Progenitor cell of endocrine pancreas (in vitro differentiated cells): ENCODE results near the gene DMRT2. TPM values are rescaled to one million over a fixed set of nuclear protein-coding genes. Genes with fewer than 3 reads are reported as not detected.

Experiments
- DNase-seq: peaks from one replicate; pipeline ENCODE4 v3.0.0; 2021; ENCODE audit warnings: low spot score; ENCODE audit not compliant: unreplicated experiment
- H3K27ac Mint-ChIP-seq: 2 replicates; pipeline ENCODE4 v1.8.0; 2021; ENCODE audit warnings: mild to moderate bottlenecking, moderate library complexity, mixed read lengths
- H3K27me3 Mint-ChIP-seq: 2 replicates; pipeline ENCODE4 v1.8.0; 2021; ENCODE audit warnings: mixed read lengths
- H3K36me3 Mint-ChIP-seq: 2 replicates; pipeline ENCODE4 v1.8.0; 2022; ENCODE audit warnings: mixed read lengths; ENCODE audit not compliant: insufficient read depth
- H3K4me1 Mint-ChIP-seq: 2 replicates; pipeline ENCODE4 v1.8.0; 2021; ENCODE audit warnings: low read depth, mixed read lengths
- H3K4me3 Mint-ChIP-seq: 2 replicates; pipeline ENCODE4 v1.8.0; 2021; ENCODE audit warnings: low read depth, mild to moderate bottlenecking, moderate library complexity, mixed read lengths
- H3K9me3 Mint-ChIP-seq: 2 replicates; pipeline ENCODE4 v1.8.0; 2021; ENCODE audit warnings: low read depth, mixed read lengths
- CTCF ChIP-seq: fragments of 200-600 bp; sonication (generic); IDR thresholded peaks from one replicate; pipeline ENCODE4 v1.5.0; 2021; ENCODE audit warnings: antibody characterized with exemption, mild to moderate bottlenecking; ENCODE audit not compliant: unreplicated experiment
- total RNA-seq: library from RNA; stranded (reverse); gene quantifications from 2 replicates; pipeline ENCODE4 v1.2.1, GENCODE V29; 2021

DMRT2 gene
- total RNA-seq, 1 donor from 2014 or later, result 1.4 TPM

- Mint-ChIP-seq H3K4me1 (peaks cover 10% of the 10 kb centered on the region), H3K9me3 (no peaks in the 10 kb centered on the region), H3K27ac (no peak overlapping the region), H3K27me3 (peaks cover 52% of the 10 kb centered on the region), H3K4me3 (no peak overlapping the region), H3K36me3 (no peaks in the 10 kb centered on the region)
- no peak for DNase-seq
- TF ChIP-seq CTCF, result no peak
Observed at GRCh38 chr9:1055166-1055565, 5.0 kb downstream of the DMRT2 start.

- no peak for DNase-seq
- no peaks in the 10 kb centered on the region for H3K9me3 Mint-ChIP-seq
- peaks cover 34% of the 10 kb centered on the region for H3K27me3 Mint-ChIP-seq
- no peak overlapping the region for H3K4me3 Mint-ChIP-seq
- H3K4me1 Mint-ChIP-seq, result peaks cover 4% of the 10 kb centered on the region
- no peaks in the 10 kb centered on the region for H3K36me3 Mint-ChIP-seq
- H3K27ac Mint-ChIP-seq, result no peak overlapping the region
- TF ChIP-seq CTCF, result no peak
Observed at GRCh38 chr9:1057910-1058309, 7.8 kb downstream of the DMRT2 start.

- Mint-ChIP-seq H3K27me3 (peaks cover 27% of the 10 kb centered on the region), H3K4me3 (no peak overlapping the region), H3K9me3 (no peaks in the 10 kb centered on the region)
Observed at GRCh38 chr9:1058826-1059487, 8.8 kb downstream of the DMRT2 start.

GRCh38 chr9:1065130-1065529 is 15.0 kb downstream of the DMRT2 start:
- no peak overlapping the region for H3K27ac Mint-ChIP-seq
- H3K9me3 Mint-ChIP-seq, result peaks cover 26% of the 10 kb centered on the region
- no peak for DNase-seq
- TF ChIP-seq CTCF, result no peak
- H3K27me3 Mint-ChIP-seq, result peaks cover 14% of the 10 kb centered on the region
- no peaks in the 10 kb centered on the region for H3K4me1 Mint-ChIP-seq
- H3K4me3 Mint-ChIP-seq, result no peak overlapping the region
- no peaks in the 10 kb centered on the region for H3K36me3 Mint-ChIP-seq

More at GRCh38 chr9:1058826-1059487, 8.8 kb downstream of the DMRT2 start:
- Mint-ChIP-seq H3K4me1 (peaks cover 4% of the 10 kb centered on the region), H3K27ac (no peak overlapping the region), H3K36me3 (no peaks in the 10 kb centered on the region)
- DNase-seq, result no peak
- TF ChIP-seq CTCF, result no peak

GRCh38 chr9:1070692-1071091 is 20.5 kb downstream of the DMRT2 start:
- H3K27ac Mint-ChIP-seq, result no peak overlapping the region
- no peak for DNase-seq
- no peaks in the 10 kb centered on the region for H3K36me3 Mint-ChIP-seq
- H3K4me3 Mint-ChIP-seq, result no peak overlapping the region
- H3K9me3 Mint-ChIP-seq, result peaks cover 26% of the 10 kb centered on the region
- peaks cover 16% of the 10 kb centered on the region for H3K27me3 Mint-ChIP-seq
- no peak for TF ChIP-seq CTCF
- H3K4me1 Mint-ChIP-seq, result no peaks in the 10 kb centered on the region
